ENCODE data around the gene TBCE.
"Not testable (repeated sequence)": the region's sequence is repeated elsewhere in the genome, so short reads cannot be mapped to it uniquely, and the experiment has no call there.

TBCE gene

DNA sequence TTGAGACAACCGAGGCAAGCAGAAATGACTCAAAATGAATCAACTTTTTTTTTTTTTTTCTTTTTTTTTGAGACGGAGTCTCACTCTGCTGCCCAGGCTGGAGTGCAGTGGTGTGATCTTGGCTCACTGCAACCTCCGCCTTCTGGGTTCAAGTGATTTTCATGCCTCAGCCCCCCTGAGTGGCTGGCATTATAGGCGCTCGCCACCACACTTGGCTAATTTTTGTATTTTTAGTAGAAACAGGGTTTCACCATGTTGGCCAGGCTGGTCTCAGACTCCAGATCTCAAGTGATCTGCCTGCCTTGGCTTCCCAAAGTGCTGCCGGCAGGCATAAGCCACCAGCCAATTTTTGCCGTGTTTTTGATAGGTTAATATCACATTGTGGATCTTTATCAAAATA lies 90.6 kb downstream of the TBCE start:
- not testable (repeated sequence) for DNase-seq

DNA sequence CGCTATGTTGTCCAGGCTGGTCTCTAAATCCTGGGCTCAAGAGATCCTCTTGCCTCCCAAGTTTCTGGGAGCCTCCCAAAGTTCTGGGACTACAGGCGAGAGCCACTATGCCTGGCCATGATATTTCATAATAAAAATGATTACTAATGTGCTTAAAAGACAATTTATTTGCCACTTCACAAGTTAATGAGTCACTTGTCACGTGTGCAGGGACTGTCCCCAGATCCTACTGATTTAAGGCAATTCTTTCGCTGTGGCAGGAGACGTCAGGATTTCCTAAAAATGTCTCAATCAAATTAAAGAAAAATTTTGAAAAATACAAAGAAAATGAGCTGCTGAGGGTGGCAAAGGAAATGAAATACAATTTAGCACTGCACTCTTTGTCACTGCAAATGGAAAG lies 93.5 kb downstream of the TBCE start:
- no peak for DNase-seq

DNA sequence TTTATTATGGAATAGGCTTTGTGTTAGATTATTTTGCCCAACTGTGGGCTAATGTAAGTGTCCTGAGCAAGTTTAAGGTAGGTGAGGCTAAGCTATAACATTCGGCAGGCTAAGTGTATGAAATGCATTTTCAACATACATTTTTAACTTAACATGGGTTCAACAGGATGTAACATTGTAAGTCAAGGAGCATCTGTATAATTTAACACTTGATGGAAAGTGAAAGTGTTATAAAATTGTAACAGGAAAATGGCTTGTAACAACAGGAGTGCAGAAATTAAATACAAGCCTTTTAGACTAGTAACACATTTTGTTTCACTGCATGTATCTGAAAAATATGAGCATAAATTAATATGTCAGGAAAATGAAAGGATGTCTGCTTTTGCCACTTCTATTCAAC lies 94.7 kb downstream of the TBCE start:
- no peak for DNase-seq

GRCh38 chr1:235462832-235463231 lies 95.6 kb downstream of the TBCE start:
- not testable (repeated sequence) for DNase-seq

DNA sequence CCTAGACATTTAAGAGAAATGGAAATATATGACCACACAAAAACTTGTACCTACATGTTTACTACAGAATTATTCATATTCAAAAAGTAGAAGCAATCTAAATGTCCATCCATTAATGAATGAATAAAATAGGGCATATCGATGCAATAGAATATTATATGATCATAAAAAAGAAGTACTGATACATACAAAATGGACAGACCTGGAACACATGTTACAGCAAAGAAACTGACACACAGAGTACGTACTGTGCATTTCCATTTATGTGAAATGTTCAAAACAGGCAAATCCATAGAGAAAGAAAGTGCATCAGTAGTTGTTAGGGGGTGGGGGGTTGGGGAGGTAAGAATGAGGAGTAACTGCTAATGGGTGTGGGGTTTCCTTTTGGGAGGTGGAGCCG lies 97.8 kb downstream of the TBCE start:
- no peak for DNase-seq

- DNase-seq: no peak
These were observed 100.8 kb downstream of the TBCE start for GRCh38 chr1:235468004-235468403.

DNA sequence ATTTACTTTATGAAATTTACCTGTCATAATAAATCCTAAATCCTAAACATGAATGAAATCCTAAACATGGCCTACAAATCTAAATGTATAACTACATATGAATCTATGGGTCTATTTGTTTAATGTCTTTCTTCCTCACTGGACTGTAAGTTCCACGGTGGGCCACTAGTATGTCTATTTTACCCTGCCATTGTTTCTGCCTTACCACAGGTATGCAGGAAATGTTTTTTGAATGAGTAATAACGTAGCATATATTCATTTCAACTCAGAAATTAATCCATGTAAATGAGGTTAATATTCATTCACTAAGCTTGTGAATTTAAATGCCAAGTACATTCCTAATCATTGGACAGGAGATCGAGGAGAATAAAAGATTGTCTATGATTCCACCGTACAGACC lies 101.7 kb downstream of the TBCE start:
- DNase-seq: no peak

GRCh38 chr1:235469897-235470296 lies 102.7 kb downstream of the TBCE start:
- not testable (repeated sequence) for DNase-seq

DNA sequence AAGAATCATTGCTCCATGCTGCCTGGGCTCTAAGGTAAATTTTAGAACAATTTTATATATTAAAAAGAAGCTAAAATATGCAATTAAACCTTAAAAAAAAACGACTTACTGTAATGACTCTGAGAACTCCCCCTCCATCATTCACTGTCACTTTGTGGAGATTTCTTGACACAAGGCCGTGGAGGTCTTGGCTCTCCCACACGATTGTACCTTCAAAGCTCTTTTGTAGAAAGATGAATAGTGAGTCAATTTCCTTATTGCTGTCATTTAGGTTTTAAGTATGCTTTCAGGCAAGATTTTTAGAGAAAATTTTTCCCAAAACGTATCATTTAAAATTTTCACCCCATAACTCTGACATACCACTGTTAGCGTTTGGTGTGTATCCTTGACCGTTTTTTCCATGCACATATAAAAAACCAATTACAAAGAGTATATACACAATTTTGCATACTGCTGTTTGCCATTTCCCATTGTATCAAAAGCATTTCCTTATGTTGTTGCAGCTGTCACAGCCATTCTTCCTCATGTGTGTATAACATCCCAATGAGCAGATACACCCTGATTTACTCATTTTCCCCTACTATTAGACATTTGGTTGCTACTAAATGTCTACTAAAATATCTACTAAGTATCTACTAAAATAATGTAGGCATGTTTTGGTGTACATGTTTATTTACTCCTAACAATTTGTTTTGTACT lies 103.7 kb downstream of the TBCE start:
- no peak for DNase-seq

DNA sequence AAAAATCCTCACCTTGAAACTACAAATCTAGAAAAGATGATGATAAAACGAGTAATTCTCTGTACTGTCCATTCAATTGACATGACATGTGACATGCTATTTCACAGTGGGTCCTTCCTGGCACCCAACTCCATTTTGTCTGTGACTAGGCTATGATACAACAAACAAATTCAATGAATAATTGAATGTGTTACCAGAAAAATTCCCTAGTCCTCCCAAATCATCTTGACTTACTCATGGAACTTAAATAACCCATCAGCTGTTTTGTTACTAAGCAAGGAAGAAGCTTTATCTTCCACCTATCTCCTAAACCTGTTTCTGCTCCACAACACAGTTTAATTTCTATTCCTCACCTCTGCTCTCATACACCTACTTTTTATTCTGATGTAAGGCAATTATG lies 106.6 kb downstream of the TBCE start:
- DNase-seq: no peak

DNA sequence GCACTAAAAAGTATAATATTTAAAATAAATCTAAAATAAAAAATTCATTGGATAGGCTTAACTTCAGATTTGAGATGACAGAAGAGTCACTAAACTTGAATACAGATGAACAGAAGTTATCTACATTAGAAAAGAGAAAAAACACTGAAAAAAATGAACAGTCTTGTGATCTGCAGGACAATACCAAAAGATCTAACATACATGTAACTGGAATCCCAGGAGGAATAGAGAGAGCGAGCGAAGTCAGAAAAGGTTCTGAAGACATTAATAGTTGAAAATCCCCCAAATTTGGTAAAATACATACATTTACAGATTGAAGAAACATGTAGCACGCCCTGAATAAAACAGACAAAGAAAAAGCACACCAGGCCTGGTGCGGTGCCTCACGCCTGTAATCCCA lies 115.9 kb downstream of the TBCE start:
- DNase-seq: no peak

DNA sequence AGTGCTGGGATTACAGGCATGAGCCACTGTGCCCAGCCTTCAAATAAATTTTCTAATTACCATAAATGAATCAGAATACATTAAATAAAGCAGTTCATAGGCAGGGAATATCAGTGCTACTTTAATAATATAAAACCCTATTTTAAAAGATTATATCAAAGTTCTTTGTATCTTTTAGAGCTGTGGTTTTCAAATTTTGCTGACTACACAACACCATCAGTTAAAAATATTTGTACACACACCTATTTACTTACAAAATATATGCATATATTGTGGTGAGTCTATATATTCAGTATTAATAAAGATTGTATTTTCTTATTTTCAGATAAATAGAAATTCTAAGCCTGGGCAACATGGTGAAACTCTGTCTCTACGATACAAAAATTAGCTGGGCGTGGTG lies 118.3 kb downstream of the TBCE start:
- DNase-seq: no peak

- DNase-seq: no peak
These were observed 119.1 kb downstream of the TBCE start for GRCh38 chr1:235486321-235486720.

DNA sequence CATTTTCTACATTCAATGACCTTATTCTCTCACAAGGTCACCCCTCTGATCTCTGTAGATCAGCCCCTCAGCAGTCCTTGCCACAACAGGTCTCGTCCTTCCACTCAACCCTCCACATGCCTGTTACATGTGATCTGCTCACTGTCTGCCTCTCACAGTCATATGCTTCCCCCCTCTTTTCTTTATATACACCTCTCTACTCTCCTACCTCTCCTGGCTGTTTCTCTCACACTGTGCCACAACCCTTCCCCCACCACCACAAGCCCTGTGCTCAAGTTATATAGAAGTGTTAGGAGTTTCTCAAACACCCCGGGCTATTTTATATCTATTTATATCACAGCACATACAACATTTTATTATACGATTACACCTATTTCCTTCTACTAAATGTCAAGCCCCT lies 124.4 kb downstream of the TBCE start:
- no peak for DNase-seq

GRCh38 chr1:235494531-235494930 lies 127.3 kb downstream of the TBCE start:
- DNase-seq: no peak

DNA sequence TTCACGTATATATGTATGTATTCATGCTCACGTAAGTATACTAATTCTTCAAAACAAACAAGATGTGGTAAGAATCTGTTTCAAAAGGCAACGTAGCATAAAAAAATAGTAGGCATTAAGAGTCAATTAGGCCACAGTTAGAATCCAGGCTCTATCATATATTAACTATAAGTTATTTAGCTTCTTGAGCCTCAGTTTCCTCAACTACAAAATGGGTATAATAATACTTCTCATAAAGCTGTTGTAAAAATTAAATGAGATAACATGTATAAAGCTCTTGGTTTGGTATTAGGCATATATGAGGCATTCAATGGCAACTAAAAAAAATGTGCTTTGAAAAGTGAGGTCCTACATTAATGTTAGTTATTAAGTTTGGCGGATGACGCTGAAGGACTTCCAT lies 127.8 kb downstream of the TBCE start:
- no peak for DNase-seq

DNA sequence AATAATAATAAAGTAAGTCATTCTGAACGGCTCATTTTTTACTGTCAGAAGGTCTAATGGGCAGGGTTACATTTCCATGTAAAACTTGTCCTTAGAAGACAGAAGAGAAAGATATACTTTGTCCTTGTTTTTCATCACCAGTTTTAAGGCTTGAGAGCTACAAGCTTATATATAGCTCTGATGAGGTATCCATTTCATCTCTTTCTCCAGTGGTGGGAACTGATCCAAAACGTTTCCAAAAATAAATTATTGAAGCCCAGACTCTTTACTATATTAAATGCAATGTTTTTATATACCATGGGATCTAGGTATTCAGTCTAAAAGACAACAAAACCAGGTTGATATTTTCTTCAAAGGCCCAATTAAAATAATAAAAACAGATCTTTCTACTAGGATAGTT lies 128.3 kb downstream of the TBCE start:
- DNase-seq: no peak

DNA sequence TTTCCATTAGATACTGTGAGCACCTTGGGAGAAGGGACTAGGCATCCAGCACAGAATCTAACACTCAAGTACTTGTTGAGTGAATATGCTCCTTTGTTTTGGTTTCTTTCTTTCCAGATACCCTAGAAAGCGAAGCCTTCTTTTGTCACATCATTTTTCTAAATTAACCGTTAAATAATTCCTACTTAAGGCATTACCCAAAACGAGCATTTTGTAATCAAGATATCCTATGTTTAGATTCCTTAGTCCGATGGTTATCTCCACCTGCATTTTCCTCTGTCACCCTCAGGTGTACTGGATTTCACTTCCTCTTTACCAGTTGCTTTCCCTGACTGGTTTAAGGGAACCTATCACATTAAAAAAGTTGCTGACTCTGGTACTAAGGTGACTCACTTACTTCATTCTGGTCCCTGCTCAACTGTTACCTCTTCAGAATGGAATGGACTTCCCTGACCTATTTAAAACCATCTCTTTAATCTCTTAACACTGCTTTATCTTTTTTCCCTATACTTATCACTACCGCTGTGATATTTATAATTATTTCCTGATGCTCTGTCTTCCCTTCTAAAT lies 133.8 kb downstream of the TBCE start:
- no peak for DNase-seq

All from amniotic stem cell (primary cell).